MM.1S (cell line): ENCODE measurements around the gene YIF1A.

Experiments used
- DNase-seq: peaks from one replicate; pipeline ENCODE4 v3.0.0-alpha.2; 2015
- H2AFZ ChIP-seq: fragments of 300-600 bp; sonication (generic); 2 replicates; pipeline ENCODE4 v1.6.0; 2016; ENCODE audit warnings: antibody characterized with exemption, low read length
- H3F3A ChIP-seq: fragments of 300-600 bp; sonication (generic); 2 replicates; pipeline ENCODE4 v1.6.1; 2016; ENCODE audit warnings: mild to moderate bottlenecking, antibody characterized with exemption, low read length, moderate library complexity, mixed read lengths; ENCODE audit not compliant: insufficient read depth
- H3K27ac ChIP-seq: fragments of 300-600 bp; sonication (generic); 2 replicates; pipeline ENCODE4 v1.5.1; 2016; ENCODE audit warnings: mild to moderate bottlenecking, low read length
- H3K27me3 ChIP-seq: fragments of 300-600 bp; sonication (generic); replicated peaks from 2 replicates; pipeline ENCODE4 v1.6.0; 2016; ENCODE audit warnings: low read length; ENCODE audit not compliant: insufficient read depth
- H3K36me3 ChIP-seq: fragments of 300-600 bp; sonication (generic); replicated peaks from 2 replicates; pipeline ENCODE4 v1.6.1; 2016; ENCODE audit warnings: mild to moderate bottlenecking, low read length, mixed read lengths; ENCODE audit not compliant: insufficient read depth
- H3K4me1 ChIP-seq: fragments of 300-600 bp; sonication (generic); 2 replicates; pipeline ENCODE4 v1.6.1; 2016; ENCODE audit warnings: low read length, mixed read lengths
- H3K4me2 ChIP-seq: fragments of 300-600 bp; sonication (generic); 2 replicates; pipeline ENCODE4 v1.6.0; 2016; ENCODE audit warnings: low read depth, low read length
- H3K4me3 ChIP-seq: fragments of 300-600 bp; sonication (generic); 2 replicates; pipeline ENCODE4 v1.5.1; 2016; ENCODE audit warnings: low read length, mixed read lengths
- H3K79me2 ChIP-seq: fragments of 300-600 bp; sonication (generic); 2 replicates; pipeline ENCODE4 v1.6.1; 2016; ENCODE audit warnings: mixed run types, low read length, mixed read lengths
- H3K9ac ChIP-seq: fragments of 300-600 bp; sonication (generic); 2 replicates; pipeline ENCODE4 v1.6.1; 2016; ENCODE audit warnings: low read length, mixed read lengths
- H3K9me2 ChIP-seq: fragments of 300-600 bp; sonication (generic); replicated peaks from 2 replicates; pipeline ENCODE4 v1.6.1; 2016; ENCODE audit warnings: mild to moderate bottlenecking, low read length, mixed read lengths; ENCODE audit not compliant: insufficient read depth
- H3K9me3 ChIP-seq: fragments of 300-600 bp; sonication (generic); replicated peaks from 2 replicates; pipeline ENCODE4 v1.6.1; 2016; ENCODE audit warnings: mild to moderate bottlenecking, low read length, mixed read lengths; ENCODE audit not compliant: insufficient read depth
- H4K20me1 ChIP-seq: fragments of 300-600 bp; sonication (generic); 2 replicates; pipeline ENCODE4 v1.6.1; 2016; ENCODE audit warnings: mild to moderate bottlenecking, low read length, moderate library complexity, mixed read lengths; ENCODE audit not compliant: insufficient read depth
- EZH2 ChIP-seq: fragments of 300-600 bp; sonication (generic); optimal IDR thresholded peaks from 2 replicates; pipeline ENCODE3; 2017; ENCODE audit warnings: low read depth, mild to moderate bottlenecking, antibody characterized with exemption, low read length, mixed read lengths
- EZH2phosphoT487 ChIP-seq: fragments of 300-600 bp; sonication (generic); IDR thresholded peaks from 2 replicates; pipeline ENCODE4 v1.6.1; 2018; ENCODE audit warnings: antibody characterized with exemption, low read length
- TF ChIP-seq, protein P1 (sequence below): fragments of 300-600 bp; sonication (generic); IDR thresholded peaks from 2 replicates; pipeline ENCODE4 v1.5.1; 2016; ENCODE audit warnings: antibody characterized with exemption, low read length, mixed read lengths

YIF1A gene

DNA sequence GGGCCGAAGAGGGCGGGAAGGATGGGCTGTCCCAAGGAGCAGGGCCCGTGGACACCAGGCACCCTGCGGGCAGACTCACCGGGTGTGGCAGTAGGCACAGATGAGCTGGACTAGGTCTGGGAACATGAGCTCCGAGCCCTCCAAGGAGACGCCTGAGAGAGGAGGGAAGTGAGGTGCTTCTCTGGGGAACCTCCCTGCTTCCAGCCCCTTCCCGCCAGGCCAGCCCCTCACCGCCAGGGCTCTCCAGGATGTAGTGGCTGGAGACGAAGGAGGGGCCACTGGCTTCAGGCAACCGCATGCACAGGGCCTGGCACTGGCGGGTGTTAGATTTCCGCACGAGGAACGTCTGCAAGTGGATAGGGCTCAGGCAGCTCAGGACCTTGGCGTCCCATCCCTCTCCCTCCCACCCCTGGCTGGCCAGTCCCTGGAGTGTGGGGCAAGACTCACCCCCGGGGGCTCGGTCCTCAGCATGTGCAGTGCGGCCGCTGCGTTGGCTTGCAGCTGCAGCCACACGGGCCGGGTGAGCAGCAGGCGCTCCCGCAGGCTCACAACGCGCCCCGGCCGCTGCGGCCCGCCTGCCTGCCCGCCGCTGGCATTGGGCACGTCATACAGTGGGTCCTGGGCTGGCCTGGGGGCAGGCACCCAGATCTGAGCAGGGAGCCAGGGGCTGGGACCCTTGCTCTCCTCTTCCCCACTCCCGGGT lies 46.7 kb upstream of the YIF1A start:
- H3K36me3 ChIP-seq: no peaks in the 10 kb centered on the region
- no peaks in the 10 kb centered on the region for H3F3A ChIP-seq
- no peak overlapping the region for H2AFZ ChIP-seq
- no peaks in the 10 kb centered on the region for H3K79me2 ChIP-seq
- no peak overlapping the region for H3K4me2 ChIP-seq
- no peak overlapping the region for H3K27ac ChIP-seq
- H3K9me2 ChIP-seq: no peaks in the 10 kb centered on the region
- DNase-seq: no peak
- no peak overlapping the region for H3K9ac ChIP-seq
- H3K4me3 ChIP-seq: no peak overlapping the region
- H3K9me3 ChIP-seq: no peaks in the 10 kb centered on the region
- no peaks in the 10 kb centered on the region for H4K20me1 ChIP-seq
- no peaks in the 10 kb centered on the region for H3K4me1 ChIP-seq
- peaks cover 46% of the 10 kb centered on the region for H3K27me3 ChIP-seq
- TF ChIP-seq, protein P1, sequence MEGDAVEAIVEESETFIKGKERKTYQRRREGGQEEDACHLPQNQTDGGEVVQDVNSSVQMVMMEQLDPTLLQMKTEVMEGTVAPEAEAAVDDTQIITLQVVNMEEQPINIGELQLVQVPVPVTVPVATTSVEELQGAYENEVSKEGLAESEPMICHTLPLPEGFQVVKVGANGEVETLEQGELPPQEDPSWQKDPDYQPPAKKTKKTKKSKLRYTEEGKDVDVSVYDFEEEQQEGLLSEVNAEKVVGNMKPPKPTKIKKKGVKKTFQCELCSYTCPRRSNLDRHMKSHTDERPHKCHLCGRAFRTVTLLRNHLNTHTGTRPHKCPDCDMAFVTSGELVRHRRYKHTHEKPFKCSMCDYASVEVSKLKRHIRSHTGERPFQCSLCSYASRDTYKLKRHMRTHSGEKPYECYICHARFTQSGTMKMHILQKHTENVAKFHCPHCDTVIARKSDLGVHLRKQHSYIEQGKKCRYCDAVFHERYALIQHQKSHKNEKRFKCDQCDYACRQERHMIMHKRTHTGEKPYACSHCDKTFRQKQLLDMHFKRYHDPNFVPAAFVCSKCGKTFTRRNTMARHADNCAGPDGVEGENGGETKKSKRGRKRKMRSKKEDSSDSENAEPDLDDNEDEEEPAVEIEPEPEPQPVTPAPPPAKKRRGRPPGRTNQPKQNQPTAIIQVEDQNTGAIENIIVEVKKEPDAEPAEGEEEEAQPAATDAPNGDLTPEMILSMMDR: no peak
- TF ChIP-seq EZH2 (no peak), EZH2phosphoT487 (no peak)

DNA sequence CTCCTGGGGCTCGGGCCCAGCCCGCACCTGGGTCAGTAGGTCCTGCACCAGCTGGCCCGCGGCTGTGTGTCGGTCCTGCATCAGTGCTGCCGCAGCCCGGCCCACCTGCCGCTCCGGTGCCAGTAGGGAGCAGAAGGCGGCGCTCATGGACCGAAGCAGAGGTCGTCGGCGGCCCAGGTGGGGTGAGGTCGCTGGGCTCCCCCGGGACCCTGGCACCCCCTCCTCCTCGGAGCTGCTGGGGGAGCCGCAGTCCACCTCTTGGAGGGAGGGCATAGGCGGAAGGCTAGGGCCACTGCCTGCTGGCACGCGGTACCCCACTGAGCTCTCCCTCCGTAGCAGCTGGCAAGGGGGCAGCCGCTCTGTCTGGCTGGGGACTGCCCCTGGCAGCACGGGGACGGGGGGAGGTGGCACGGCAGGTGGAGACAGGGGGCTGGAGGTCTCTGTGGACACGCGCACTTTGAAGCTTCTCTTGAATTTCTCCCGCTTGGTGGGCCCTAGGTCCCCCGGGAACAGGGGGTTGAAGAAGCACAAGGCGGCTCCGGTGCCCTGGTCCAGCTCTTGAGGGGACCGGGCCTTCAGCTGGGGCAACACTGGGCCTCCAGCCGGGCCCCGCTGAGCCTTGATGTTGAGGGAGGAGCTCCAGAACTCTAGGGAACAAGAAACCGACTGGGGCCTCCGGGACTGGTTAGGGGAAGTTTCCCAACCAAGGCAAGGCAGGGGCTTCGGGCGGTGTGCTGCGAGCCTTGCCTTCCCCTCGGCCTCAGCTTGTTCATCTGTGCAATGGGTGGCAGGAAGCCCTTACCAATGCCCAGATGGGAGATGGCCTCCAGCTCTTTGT lies 45.9 kb upstream of the YIF1A start:
- H2AFZ ChIP-seq: no peak overlapping the region
- H3K4me3 ChIP-seq: no peak overlapping the region
- TF ChIP-seq EZH2 (no peak), EZH2phosphoT487 (no peak)
- TF ChIP-seq, protein P1: no peak

DNA sequence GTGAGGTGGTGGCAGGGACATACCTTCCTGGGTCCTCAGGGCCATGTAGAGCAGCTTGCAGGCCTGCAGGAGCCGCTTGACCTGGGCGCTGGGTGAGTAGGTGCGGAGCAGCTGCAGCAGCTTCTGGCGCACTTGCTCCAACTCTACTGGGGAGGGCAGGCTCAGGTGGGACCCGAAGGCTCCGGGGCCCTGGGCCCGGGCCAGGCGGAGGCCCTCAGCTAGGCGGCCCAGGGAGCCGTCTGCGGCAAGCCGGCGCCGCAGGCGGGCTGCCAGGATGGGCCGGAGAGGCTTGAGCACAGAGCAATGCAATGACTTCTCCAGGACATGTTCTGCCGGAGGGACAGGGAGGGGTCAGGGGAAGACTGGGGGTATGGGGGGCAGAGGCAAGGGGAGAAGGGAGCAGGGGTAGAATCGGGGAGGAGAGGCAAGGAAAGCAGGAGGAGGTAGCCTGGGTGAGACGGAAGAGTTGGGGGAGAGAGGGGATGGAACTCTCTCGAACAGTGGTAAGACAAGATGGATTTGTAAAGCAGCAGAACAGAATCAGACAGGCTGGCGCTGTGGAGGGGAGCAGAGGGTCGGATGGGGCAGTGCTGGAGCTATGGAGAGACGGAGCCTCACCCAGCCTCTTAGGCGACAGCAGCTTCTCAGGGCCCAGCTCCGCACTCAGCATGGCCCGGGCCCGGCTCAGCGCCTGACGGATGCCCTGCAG lies 45.1 kb upstream of the YIF1A start:
- no peaks in the 10 kb centered on the region for H3K36me3 ChIP-seq
- no peaks in the 10 kb centered on the region for H3K4me1 ChIP-seq
- H3K4me3 ChIP-seq: no peak overlapping the region
- H3K9me3 ChIP-seq: no peaks in the 10 kb centered on the region
- H4K20me1 ChIP-seq: no peaks in the 10 kb centered on the region
- no peaks in the 10 kb centered on the region for H3F3A ChIP-seq
- no peaks in the 10 kb centered on the region for H3K79me2 ChIP-seq
- H3K9me2 ChIP-seq: no peaks in the 10 kb centered on the region
- H3K27ac ChIP-seq: no peak overlapping the region
- H3K27me3 ChIP-seq: peaks cover 55% of the 10 kb centered on the region
- H3K9ac ChIP-seq: no peak overlapping the region
- no peak overlapping the region for H2AFZ ChIP-seq
- H3K4me2 ChIP-seq: no peak overlapping the region
- DNase-seq: no peak
- no peak for TF ChIP-seq EZH2

More for the DNA sequence above, 45.9 kb upstream of the YIF1A start:
- peaks cover 55% of the 10 kb centered on the region for H3K27me3 ChIP-seq
- H3K36me3 ChIP-seq: no peaks in the 10 kb centered on the region
- no peak overlapping the region for H3K27ac ChIP-seq
- H3K9me2 ChIP-seq: no peaks in the 10 kb centered on the region
- H3F3A ChIP-seq: no peaks in the 10 kb centered on the region
- no peaks in the 10 kb centered on the region for H4K20me1 ChIP-seq
- H3K9me3 ChIP-seq: no peaks in the 10 kb centered on the region
- H3K4me1 ChIP-seq: no peaks in the 10 kb centered on the region
- no peak for DNase-seq
- H3K79me2 ChIP-seq: no peaks in the 10 kb centered on the region
- no peak overlapping the region for H3K4me2 ChIP-seq
- no peak overlapping the region for H3K9ac ChIP-seq
